HG03520 (cell line): ENCODE results near the gene CCDC192.
"Not testable (repeated sequence)": the region's sequence is repeated elsewhere in the genome, so short reads cannot be mapped to it uniquely, and the experiment has no call there.

Source experiments
- ATAC-seq: cut with Tn5 transposase; IDR thresholded peaks from one replicate; pipeline ENCODE4 v1.9.1; 2021; ENCODE audit warnings: mild to moderate bottlenecking, moderate library complexity; ENCODE audit not compliant: unreplicated experiment

Gene CCDC192

GRCh38 chr5:127702926-127703561 is at the start of gene CCDC192:
CCDC192 (plus strand) TSS chr5:127703391; CDS start chr5:127703446, 55 bp downstream.
- no peak for ATAC-seq

GRCh38 chr5:127656825-127657224 is 46.4 kb upstream of the CCDC192 start:
- no peak for ATAC-seq

GRCh38 chr5:127660047-127660733 is 43.0 kb upstream of the CCDC192 start:
- ATAC-seq = no peak

DNA sequence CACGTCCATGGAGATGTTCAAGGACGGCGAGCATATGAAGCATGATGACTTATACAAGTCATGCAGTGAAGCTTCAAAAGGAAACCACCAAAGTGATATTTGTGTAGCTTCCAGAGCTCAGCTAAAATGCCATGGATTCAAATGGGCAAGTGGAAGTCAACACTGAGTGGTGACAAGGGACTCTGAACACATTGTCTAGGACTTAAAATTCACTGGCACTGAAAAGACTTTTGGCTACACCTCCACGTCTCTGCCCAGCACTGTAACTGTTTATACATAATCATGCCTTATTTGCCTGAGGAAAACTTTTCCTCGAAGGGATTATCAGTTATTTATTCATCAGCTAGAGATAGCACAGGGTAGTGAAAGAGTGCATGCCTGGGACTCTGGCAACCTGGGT is 39.1 kb upstream of the CCDC192 start:
- no peak for ATAC-seq

- ATAC-seq = no peak
Observed at GRCh38 chr5:127665641-127666040, 37.5 kb upstream of the CCDC192 start.

DNA sequence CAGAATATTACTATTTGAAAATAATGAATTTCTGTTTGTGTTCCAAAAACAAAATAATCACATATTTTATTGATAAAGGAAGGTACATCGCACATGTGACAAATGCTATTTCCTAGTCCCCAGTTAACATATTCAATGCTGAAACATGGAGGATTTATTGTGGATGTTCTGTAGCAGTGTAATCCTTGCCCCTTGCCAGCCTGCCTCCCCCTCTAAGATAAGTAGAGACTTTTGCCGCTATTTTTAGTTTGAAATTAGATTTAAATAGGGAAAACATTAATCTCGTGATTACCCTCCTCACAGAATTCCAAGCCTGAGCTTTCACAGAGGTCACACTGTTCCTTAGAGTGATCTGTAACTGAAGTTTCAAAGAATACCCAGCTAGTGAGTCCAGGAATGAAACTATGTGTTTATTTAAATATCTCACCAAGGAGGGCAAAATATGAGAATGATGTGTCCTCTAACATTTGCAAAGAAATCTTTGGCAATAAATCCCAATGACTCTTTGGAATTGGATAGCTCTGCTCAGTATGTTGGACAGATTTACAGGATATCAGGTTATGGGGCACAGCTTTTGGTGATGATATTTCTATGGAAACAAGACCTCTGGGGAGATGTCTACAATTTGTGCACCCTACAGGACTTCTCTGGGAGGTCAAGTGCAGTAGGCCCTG is 37.0 kb upstream of the CCDC192 start:
- ATAC-seq = no peak

- no peak for ATAC-seq
Observed at GRCh38 chr5:127667926-127668325, 35.3 kb upstream of the CCDC192 start.

- ATAC-seq = no peak
Observed at GRCh38 chr5:127671218-127671617, 32.0 kb upstream of the CCDC192 start.

- ATAC-seq = no peak
Observed at GRCh38 chr5:127673117-127673800, 29.9 kb upstream of the CCDC192 start.

DNA sequence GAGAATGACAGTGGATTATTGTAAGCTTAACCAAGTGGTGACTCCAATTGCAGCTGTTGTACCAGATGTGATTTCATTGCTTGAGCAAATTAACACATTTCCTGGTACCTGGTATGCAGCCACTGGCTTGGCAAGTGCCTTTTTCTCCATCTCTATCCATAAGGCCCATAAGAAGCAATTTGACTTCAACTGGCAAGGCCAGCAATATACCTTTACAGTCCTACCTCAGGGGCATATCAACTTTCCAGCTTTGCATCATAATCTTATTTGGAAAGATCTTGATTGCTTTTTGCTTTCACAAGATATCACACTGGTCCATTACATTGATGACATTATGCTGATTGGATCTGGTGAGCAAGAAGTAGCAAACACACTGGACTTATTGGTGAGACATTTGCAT is 26.2 kb upstream of the CCDC192 start:
- not testable (repeated sequence) for ATAC-seq

- ATAC-seq = not testable (repeated sequence)
Observed at GRCh38 chr5:127679691-127680330, 23.4 kb upstream of the CCDC192 start.

DNA sequence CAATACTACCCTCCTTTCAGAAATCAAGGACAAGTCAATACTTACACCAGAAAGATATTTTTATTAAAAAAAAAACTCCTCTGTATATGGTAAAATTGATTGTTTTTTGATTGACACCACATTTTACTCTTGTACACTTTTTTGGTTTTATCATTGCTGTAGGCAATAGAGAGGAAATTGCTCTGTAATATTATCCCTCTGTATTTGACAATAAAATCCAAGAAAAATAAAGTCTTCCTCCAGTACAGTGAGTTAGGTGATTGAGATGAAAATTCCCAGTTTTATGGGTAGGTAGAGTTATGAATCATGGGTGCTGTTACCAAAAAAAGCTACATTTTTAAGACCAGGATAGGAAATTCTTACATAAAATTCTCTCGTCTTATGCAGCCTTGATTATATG is 22.6 kb upstream of the CCDC192 start:
- ATAC-seq = no peak

- no peak for ATAC-seq
Observed at GRCh38 chr5:127683008-127683407, 20.2 kb upstream of the CCDC192 start.

GRCh38 chr5:127684726-127685467 is 18.3 kb upstream of the CCDC192 start:
- ATAC-seq = no peak

DNA sequence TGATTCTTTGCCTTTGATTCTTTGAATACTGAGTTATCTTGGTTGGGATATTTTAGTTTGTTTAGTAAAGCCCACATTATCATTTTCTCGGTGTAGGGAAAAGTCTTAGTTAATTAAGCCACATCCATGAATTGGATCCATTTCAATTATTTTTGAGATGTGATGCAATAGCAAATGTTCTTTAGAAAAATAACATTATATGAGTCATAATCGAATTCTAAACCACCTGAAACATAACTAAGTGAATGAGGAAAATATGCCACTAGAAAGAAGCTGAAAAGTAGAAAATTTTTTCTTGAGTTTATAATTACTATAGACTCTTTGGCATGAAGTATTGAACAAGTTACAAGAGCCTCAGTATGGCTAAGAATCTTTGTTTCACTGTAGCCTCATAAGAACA is 17.5 kb upstream of the CCDC192 start:
- no peak for ATAC-seq

DNA sequence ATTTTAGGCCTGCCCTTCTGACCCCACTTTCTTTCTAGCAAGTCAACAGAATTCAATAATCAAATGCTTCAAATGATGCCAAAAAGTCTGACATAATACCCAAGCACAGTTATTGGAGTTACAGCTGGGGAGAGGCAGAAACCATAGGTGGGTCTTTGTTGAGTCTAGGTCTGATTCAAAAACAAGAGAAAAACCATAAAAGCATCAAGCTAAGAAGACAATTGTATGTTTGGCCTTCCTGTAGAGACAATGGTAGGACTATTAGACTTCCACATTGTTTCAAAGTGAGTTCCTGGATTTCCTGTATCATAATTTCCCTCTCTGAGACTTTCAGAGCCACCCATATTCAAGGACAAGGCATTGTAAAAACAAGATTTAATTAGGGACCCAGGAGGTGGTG is 16.8 kb upstream of the CCDC192 start:
- ATAC-seq = no peak

DNA sequence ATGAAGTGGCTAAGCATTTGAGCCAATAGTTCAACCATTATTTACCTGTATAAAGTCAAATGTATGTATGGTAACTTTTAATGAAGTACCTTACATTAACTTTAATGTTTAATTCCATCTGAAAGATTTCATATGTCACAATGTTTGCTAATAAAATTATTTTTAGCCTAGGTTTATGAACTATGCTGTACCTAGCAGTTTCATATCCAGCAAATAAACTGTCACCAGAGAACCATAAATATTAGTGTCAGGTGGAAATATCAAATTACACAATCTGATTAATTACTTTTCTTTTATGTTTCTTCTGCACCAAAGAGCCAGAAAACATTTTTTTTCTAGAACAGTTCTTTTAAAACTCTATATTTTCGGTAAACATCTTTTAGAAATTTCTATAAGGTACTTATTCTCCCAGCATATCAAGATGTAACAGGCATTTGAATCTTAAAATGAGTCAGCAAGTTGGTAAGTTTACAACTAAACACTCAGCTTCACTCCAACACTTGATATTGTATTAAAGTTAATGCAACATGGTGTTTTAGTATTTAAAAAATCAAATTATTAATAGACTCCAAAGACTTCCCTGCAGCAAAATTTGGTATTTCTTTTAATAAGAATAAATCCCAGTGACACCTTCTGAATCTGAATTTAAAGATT is 8.5 kb upstream of the CCDC192 start:
- no peak for ATAC-seq

- ATAC-seq = no peak
Observed at GRCh38 chr5:127695346-127695745, 7.8 kb upstream of the CCDC192 start.

GRCh38 chr5:127696683-127697082 is 6.5 kb upstream of the CCDC192 start:
- ATAC-seq = no peak
